Endothelial cell of umbilical vein (primary cell): ENCODE data around the gene ATG5. TPM values are rescaled to one million over a fixed set of nuclear protein-coding genes. Genes with fewer than 3 reads are reported as not detected.
A peak's percentile ranks its signal among the peaks of the same experiment; 100 is the strongest.

ENCODE experiments used
- BruUV-seq: library from RNA; stranded (reverse); fragments of 400-500 nt; replicated peaks from 2 replicates; lab custom pipeline; 2021; lab: Mats Ljungman, UMichigan
- CTCF ChIA-PET: fragments of 300-600, 350-600 bp; sonication (Branson Sonifier 250); formaldehyde crosslinking; loops from one replicate; lab custom pipeline; 2021; ENCODE audit warnings: antibody characterized with exemption, inconsistent platforms; lab: Charles Lee
- POLR2A ChIA-PET: fragments of 300-600, 350-600 bp; sonication (Branson Sonifier 250); formaldehyde crosslinking; loops from one replicate; lab custom pipeline; 2021; ENCODE audit warnings: antibody characterized with exemption, inconsistent platforms; lab: Charles Lee
- DNase-seq: peaks from one replicate; pipeline ENCODE4 v3.0.0-alpha.2; 2011; ENCODE audit warnings: low read depth, low spot score
- FAIRE-seq: peaks from 2 replicates; lab custom pipeline; 2011; peaks lifted over from hg19 to GRCh38; lab: Jason Lieb, UNC
- H2AFZ ChIP-seq: 2 replicates; pipeline ENCODE4 v1.6.0; 2012; ENCODE audit warnings: low read depth, low read length, control low read depth, inconsistent platforms
- H3K27ac ChIP-seq: 2 replicates; pipeline ENCODE4 v1.5.1; 2011; ENCODE audit warnings: low read depth, mild to moderate bottlenecking, control low read depth, low read length, moderate library complexity; ENCODE audit not compliant: insufficient read depth
- H3K27me3 ChIP-seq, 2 experiments: 2 replicates each; pipeline versions ENCODE4 v1.6.0 to v1.6.1; 2011; ENCODE audit warnings: low read length in 2 of 2, mixed read lengths in 1 of 2; ENCODE audit not compliant: control insufficient read depth in 2 of 2, insufficient read depth in 2 of 2
- H3K36me3 ChIP-seq, 2 experiments: 2 replicates in 1 of 2; 3 replicates in 1 of 2; pipeline ENCODE4 v1.5.1; 2011; ENCODE audit warnings: low read length in 2 of 2, mild to moderate bottlenecking in 1 of 2, moderate library complexity in 1 of 2; ENCODE audit not compliant: control insufficient read depth in 2 of 2, insufficient read depth in 2 of 2; ENCODE audit errors: extremely low read depth in 1 of 2
- H3K4me1 ChIP-seq: 3 replicates; pipeline ENCODE4 v1.5.1; 2011; ENCODE audit warnings: mild to moderate bottlenecking, low read length; ENCODE audit not compliant: control insufficient read depth, insufficient read depth; ENCODE audit errors: extremely low read depth
- H3K4me2 ChIP-seq: 2 replicates; pipeline ENCODE4 v1.6.1; 2011; ENCODE audit warnings: low read length, control low read depth, mixed read lengths; ENCODE audit not compliant: insufficient read depth
- H3K4me3 ChIP-seq, 3 experiments: fragments of 200-600 bp in 1 of 3; sonication (generic), shearing (Covaris generic) in 1 of 3; replicated peaks in 1 of 3; 2 replicates each; pipeline ENCODE4 v1.5.1; 2011 to 2016; ENCODE audit warnings: control low read depth in 3 of 3, low read length in 3 of 3, mild to moderate bottlenecking in 2 of 3, inconsistent platforms in 1 of 3, low read depth in 1 of 3, moderate library complexity in 1 of 3; ENCODE audit not compliant: insufficient read depth in 1 of 3
- H3K79me2 ChIP-seq: 2 replicates; pipeline ENCODE4 v1.6.0; 2012; ENCODE audit warnings: low read length, inconsistent platforms; ENCODE audit not compliant: control insufficient read depth, insufficient read depth
- H3K9ac ChIP-seq: replicated peaks from 2 replicates; pipeline ENCODE3; 2011; ENCODE audit warnings: low read length, control low read depth; ENCODE audit not compliant: insufficient read depth; ENCODE audit errors: extremely low read depth
- H3K9me1 ChIP-seq: replicated peaks from 3 replicates; pipeline ENCODE4 v1.6.0; 2011; ENCODE audit warnings: mild to moderate bottlenecking, low read length; ENCODE audit not compliant: control insufficient read depth, insufficient read depth; ENCODE audit errors: extremely low read depth
- H3K9me3 ChIP-seq: replicated peaks from 2 replicates; pipeline ENCODE4 v1.5.1; 2012; ENCODE audit warnings: low read length, inconsistent platforms; ENCODE audit not compliant: control insufficient read depth, insufficient read depth
- H4K20me1 ChIP-seq: replicated peaks from 2 replicates; pipeline ENCODE3; 2011; ENCODE audit warnings: mild to moderate bottlenecking, low read length; ENCODE audit not compliant: control insufficient read depth, insufficient read depth; ENCODE audit errors: extremely low read depth
- EZH2 ChIP-seq: IDR thresholded peaks from 2 replicates; pipeline ENCODE4 v1.6.1; 2012; ENCODE audit warnings: borderline replicate concordance, low read depth, mild to moderate bottlenecking, moderate library complexity, low read length, inconsistent platforms; ENCODE audit not compliant: severe bottlenecking
- FOS ChIP-seq: IDR thresholded peaks from 2 replicates; pipeline ENCODE4 v1.6.1; 2011; ENCODE audit warnings: mild to moderate bottlenecking, low read length, moderate library complexity, borderline replicate concordance; ENCODE audit not compliant: insufficient read depth
- GATA2 ChIP-seq: IDR thresholded peaks from 2 replicates; pipeline ENCODE4 v1.7.0; 2011; ENCODE audit warnings: low read depth, mild to moderate bottlenecking, moderate library complexity, mixed read lengths, low read length; ENCODE audit not compliant: insufficient read length, insufficient read depth
- JUN ChIP-seq: IDR thresholded peaks from 2 replicates; pipeline ENCODE4 v1.6.1; 2011; ENCODE audit warnings: borderline replicate concordance, low read depth; ENCODE audit not compliant: insufficient read length, insufficient read depth
- MAX ChIP-seq: IDR thresholded peaks from 2 replicates; pipeline ENCODE4 v1.6.1; 2011; ENCODE audit not compliant: insufficient read depth, insufficient read length
- MYC ChIP-seq: IDR thresholded peaks from one replicate; pipeline ENCODE4 v1.6.1; 2011; ENCODE audit warnings: mild to moderate bottlenecking, low read depth, low read length
- POLR2A ChIP-seq: IDR thresholded peaks from 2 replicates; pipeline ENCODE4 v1.6.1; 2012; ENCODE audit warnings: low read depth, mild to moderate bottlenecking, control low read depth, low read length
- POLR2AphosphoS5 ChIP-seq: IDR thresholded peaks from 2 replicates; pipeline ENCODE4 v1.6.1; 2012; ENCODE audit warnings: low read depth, mild to moderate bottlenecking, control low read depth, low read length, moderate library complexity; ENCODE audit not compliant: insufficient read depth
- dilution Hi-C: fragments of 300-500 bp; cut with MboI; formaldehyde crosslinking; loops from one replicate; pipeline ENCODE4 v1.15.0; 2019; ENCODE audit warnings: low sequenced_read_pairs; ENCODE audit not compliant: extremely low pct_ligation_motif_present
- intact Hi-C: fragments of 100-400 bp; cut with micrococcal nuclease; formaldehyde crosslinking; loops from one replicate; pipeline ENCODE4 v1.10.0; 2022
- polyA plus RNA-seq, 4 experiments: library from polyadenylated mRNA; depleted of rRNA in 3 of 4; stranded (reverse) in 3 of 4; unstranded in 1 of 4; fragments of >200 nt; gene quantifications; 2 replicates each; pipeline versions ENCODE4 v1.2.1 to v1.2.3, GENCODE V29; 2011 to 2012; ENCODE audit warnings: missing spikeins in 1 of 4
- total RNA-seq: library from RNA; stranded (reverse); gene quantifications from 2 replicates; pipeline ENCODE4 v1.2.3, GENCODE V29; 2021
- TF ChIP-seq, protein P1 (sequence below), 2 donors: IDR thresholded peaks; 1 replicate in 1 of 2; 2 replicates in 1 of 2; pipeline ENCODE4 v1.5.1; 2011; ENCODE audit warnings: low read length in 2 of 2, mild to moderate bottlenecking in 2 of 2, moderate library complexity in 2 of 2, control low read depth in 1 of 2, inconsistent platforms in 1 of 2, low read depth in 1 of 2; ENCODE audit not compliant: insufficient read depth in 1 of 2; ENCODE audit errors: extremely low read depth in 1 of 2

ATG5 gene
- total and polyA plus RNA-seq, 2 donors (not counting 3 experiments of a cell fraction or from before 2014, with no cell fraction given), result 14.1 to 32.8 TPM

DNA sequence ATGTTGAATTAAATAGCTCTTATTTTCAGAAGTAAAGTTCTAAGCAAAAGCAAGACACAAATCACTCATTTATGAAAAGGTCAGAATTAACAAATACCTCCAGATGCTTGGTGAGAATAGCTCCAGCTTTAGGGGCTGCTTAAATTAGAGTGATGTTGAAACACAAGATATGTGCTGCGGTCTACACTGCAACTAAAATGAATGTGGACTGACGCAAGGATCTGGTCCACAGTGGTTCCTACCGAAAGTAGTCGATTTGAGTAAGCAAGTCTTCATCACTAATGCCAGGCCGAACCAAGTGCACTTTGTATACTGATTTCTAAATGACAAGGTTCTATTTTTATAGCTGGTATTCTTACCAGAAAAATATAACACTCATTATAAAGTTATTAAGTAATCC lies 143.1 kb downstream of the ATG5 start:
- no peak overlapping the region for H3K4me2 ChIP-seq
- CTCF ChIA-PET, result interaction anchor here (1.9 kb wide), 1 partner anchor 40 kb away, joined by 4 read pairs; no protein-coding TSS in a partner anchor
- no peak for TF ChIP-seq MYC
- TF ChIP-seq GATA2, result no peak
- TF ChIP-seq EZH2, result no peak
- TF ChIP-seq POLR2A, result no peak
- no peak for TF ChIP-seq FOS
- no peak for TF ChIP-seq JUN
- TF ChIP-seq MAX, result no peak
- TF ChIP-seq, protein P1, sequence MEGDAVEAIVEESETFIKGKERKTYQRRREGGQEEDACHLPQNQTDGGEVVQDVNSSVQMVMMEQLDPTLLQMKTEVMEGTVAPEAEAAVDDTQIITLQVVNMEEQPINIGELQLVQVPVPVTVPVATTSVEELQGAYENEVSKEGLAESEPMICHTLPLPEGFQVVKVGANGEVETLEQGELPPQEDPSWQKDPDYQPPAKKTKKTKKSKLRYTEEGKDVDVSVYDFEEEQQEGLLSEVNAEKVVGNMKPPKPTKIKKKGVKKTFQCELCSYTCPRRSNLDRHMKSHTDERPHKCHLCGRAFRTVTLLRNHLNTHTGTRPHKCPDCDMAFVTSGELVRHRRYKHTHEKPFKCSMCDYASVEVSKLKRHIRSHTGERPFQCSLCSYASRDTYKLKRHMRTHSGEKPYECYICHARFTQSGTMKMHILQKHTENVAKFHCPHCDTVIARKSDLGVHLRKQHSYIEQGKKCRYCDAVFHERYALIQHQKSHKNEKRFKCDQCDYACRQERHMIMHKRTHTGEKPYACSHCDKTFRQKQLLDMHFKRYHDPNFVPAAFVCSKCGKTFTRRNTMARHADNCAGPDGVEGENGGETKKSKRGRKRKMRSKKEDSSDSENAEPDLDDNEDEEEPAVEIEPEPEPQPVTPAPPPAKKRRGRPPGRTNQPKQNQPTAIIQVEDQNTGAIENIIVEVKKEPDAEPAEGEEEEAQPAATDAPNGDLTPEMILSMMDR (IDR thresholded peaks at IDR 0.05; ENCODE audit: extremely low read depth in 1 of 2, insufficient read depth in 1 of 2, low read depth in 1 of 2, low read length in 2 of 2), result no peak
- TF ChIP-seq POLR2AphosphoS5, result no peak

More for the DNA sequence above, 143.1 kb downstream of the ATG5 start:
- H3K9me1 ChIP-seq, result peaks cover 2% of the 10 kb centered on the region
- BruUV-seq, result no TSS peak
- no peaks in the 10 kb centered on the region for H3K4me1 ChIP-seq
- no peak overlapping the region for H3K4me3 ChIP-seq
- DNase-seq (no peak), FAIRE-seq (peak; percentile 40)
- H2AFZ ChIP-seq, result no peak overlapping the region
- H4K20me1 ChIP-seq, result no peaks in the 10 kb centered on the region
- H3K9me3 ChIP-seq, result no peaks in the 10 kb centered on the region
- H3K27me3 ChIP-seq, result no peaks in the 10 kb centered on the region
- intact Hi-C loops, result no loop called here
- H3K27ac ChIP-seq, result no peak overlapping the region
- H3K36me3 ChIP-seq, result peaks cover 2 to 3% of the 10 kb centered on the region in 2 experiments
- H3K79me2 ChIP-seq, result no peaks in the 10 kb centered on the region
- dilution Hi-C loops, result no loop called here
- H3K9ac ChIP-seq, result no peak overlapping the region
- POLR2A ChIA-PET, result no interaction called here
